Muscle of back (tissue), 11 donors: ENCODE data around the gene PKN2. TPM values are rescaled to one million over a fixed set of nuclear protein-coding genes. Genes with fewer than 3 reads are reported as not detected.
A peak's percentile ranks its signal among the peaks of the same experiment; 100 is the strongest.
"Not testable (repeated sequence)": the region's sequence is repeated elsewhere in the genome, so short reads cannot be mapped to it uniquely, and the experiment has no call there.

Experiments
- DNase-seq, 3 donors: peaks; one replicate each; pipeline versions ENCODE4 v3.0.0 to v3.0.0-alpha.2; 2013
- polyA plus RNA-seq, 10 donors: library from polyadenylated mRNA; unstranded; fragments of 120-200 nt; gene quantifications; one replicate each; pipeline ENCODE4 v1.2.1, GENCODE V29; 2013; ENCODE audit not compliant: insufficient read length in 10 of 10

PKN2 gene
- polyA plus RNA-seq, 10 donors: 22.5 to 48.0 (median 35.6) TPM

DNA sequence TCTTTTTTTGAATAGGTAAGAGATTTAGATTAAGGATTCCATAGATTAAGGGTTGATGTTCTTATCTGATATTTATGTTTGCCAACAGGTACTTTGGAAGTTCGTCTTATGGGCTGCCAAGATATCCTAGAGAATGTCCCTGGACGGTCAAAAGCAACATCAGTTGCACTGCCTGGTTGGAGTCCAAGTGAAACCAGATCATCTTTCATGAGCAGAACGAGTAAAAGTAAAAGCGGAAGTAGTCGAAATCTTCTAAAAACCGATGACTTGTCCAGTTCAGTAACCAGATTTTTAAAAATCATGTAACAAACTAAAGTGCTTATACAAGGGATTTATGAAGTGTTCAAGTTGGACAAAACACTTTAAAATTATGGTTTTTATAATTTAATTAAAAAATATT is 100.5 kb downstream of the PKN2 start:
- no peak for DNase-seq

DNA sequence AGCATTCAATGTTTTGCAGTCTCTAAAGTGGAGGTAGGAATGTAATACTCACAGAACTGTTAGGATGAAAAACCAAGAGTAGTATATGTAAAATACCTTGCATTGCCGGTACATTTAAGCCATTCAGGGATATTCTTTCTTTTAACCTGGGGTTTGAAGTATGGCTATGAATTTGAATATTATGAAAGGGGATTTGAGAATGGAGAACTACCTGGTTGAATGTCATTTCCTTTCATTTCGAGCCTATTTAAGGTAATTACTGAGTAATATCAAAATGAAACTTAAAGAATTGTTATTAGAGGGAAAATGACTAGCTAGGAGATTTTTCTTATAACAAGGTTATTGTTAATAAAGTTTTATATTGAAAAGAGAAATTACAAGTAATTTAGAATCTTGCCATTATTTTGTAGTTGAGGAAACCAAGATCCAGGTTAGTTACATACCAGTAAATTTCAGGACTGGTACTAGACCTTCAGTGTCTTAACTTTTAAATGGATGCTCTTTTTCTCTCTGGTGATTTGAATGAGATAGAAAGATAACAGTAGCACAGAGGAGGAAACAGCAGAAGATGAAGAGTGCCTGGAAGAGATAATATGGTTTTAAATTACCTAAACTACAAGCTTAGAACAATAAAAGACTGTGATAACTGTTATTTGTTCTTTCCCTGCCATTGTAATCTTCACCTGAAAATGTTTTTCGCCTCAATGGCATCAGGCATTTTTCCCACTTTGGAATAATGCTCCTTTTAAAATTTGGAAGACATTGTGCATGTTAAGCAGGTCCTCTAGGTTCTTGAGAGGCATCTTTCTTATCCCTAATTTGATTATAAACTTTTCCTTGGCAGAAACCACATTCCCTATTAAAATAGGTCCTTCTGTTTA is 103.2 kb downstream of the PKN2 start:
- no peak for DNase-seq

DNA sequence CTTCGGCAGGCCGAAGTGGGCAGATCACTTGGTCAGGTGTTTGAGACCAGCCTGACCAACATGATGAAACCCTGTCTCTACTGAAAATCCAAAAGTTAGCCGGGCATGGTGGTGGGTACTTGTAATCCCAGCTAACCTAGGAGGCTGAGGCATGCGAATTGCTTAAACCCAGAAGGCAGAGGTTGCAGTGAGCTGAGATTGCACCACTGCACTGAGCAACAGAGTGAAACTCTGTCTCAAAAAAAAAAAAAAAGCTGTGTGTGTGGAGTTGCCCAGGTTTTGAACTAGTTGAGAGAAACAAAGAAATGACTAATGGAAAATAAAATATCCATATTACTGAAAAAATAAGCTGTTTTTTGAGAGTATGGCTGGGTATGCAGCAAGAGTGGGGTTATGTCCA is 107.1 kb downstream of the PKN2 start:
- no peak for DNase-seq

DNA sequence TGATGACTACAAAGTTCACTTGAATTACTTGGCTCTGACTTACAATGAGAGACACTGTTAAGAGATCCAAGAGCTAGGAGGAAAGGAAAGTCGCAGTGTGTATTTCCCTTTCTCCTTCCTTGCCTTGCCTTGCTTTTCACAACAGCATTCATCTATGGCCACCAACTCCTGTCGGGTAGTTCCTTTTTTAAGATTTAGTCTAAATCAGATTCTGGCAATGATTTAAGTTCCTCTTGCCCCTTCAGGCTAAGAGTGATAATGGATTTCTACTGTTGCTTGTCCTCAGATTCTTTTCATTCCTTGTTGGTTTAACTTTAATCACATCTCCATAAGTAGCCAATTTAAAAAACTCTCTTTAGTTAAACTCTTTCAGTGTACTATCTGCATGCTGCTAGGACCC is 115.4 kb downstream of the PKN2 start:
- no peak for DNase-seq

DNA sequence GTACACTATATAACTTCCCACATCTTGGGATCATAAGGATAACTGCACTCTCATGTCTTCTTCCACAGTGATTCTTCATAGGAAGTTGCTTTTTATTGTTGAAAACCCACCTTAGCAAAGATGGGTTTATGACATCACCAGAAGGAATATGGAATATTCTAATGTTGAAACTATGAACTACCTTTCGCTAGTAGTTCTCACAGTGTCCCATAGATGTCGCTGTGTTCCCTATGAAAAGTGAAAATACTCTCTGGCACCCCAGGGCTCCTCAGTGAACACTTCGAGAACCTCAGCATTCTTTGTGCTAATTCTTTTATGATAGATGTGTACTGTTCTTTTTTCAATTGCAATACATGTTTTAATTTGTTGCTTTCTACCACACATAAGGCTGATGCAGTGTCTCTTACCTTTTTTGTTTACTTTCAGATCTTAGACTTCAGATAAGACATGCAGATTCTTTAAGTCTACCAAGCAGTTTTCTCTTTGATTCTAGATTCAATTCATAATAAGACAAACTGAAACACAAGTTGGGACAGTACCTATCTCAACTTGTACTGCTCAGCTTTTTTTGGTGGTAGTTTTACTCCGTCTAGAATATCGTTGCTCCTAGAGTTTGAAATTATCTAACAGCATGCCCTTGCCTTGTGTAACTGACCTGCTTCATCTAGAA is 116.4 kb downstream of the PKN2 start:
- DNase-seq: peak; percentile 8 to 18 (median 11)

DNA sequence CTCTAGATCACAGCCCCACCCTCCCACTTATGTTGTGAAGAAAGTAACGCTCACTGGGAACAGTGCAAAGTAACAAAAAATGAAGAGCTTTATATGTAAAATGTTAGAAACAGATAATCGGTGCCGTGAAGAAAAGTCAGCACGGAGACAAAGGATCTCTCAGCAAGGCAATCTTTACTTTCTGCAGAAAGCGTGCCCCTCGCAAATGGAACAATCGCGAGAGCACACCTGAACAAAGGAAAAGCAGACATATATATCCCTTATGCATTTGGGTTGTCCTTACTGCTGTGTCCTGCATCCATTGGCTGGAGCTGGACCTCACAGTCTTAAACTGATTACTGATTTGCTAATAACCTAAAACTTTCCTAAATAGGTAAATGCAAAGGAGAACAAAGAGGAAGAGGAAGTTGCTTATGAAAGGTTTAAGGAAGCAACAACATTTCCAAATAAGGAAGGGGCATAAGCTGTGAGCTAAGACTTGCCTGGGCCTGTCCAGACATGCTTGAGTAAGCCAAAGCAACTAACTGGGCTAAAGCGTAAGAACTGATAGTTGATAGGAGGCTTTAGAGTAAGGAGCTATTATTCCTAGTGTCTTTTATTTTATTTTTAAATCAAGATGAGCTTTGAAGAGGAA is 117.6 kb downstream of the PKN2 start:
- DNase-seq: no peak

DNA sequence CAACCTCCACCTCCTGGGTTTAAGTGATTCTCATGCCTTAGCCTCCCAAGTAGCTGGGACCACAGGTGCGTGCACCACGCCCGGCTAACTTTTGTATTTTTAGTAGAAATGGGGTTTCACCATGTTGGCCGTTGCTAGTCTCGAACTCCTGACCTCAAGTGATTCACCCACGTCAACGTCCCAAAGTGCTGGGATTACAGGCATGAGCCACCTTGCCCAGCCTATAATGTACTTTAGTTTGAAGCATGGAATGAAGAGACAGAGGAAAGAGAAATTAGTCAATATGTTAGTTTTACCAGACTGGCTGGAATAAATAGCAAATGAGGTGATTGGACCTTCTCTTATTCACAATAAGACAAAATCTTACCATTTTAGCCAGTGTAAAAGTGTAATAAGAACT is 118.3 kb downstream of the PKN2 start:
- no peak for DNase-seq

DNA sequence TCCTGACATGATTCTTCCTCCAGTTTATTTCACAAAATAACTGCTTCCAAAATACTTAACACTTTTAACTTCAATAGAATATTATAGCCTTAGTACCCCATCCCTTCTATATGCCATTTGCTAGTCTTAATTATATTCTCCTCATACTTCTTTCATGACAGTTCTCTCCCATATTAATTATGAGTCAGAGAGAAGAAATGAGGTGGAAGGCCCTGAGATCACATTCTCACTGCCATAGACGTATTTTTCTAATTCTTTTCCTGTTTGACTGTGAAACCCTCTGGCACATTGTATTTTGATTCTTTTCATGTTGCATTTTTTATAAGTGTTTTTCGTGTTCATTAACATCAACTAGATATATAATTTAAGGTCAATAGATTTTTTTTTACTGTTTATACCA is 118.9 kb downstream of the PKN2 start:
- peak in 1 of 3 donors; percentile 27 for DNase-seq

DNA sequence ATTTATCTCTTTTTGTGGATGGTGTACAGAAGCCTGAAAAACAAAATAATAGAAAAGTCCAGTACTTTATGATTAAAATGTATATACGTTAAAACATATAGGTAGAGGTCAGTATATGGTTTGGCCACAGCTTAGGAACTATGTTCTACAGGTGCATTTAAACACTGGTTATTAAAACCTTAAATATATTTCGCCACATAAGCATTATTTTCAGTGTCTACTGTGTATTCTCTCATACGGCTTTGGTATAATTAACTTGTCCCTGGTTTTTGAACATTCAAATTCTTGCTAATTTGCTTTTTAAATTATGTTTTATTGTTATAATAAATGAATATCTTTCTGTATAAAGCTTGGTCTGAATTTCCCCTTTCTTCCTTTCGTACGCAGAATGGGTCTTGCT is 119.4 kb downstream of the PKN2 start:
- DNase-seq: no peak

DNA sequence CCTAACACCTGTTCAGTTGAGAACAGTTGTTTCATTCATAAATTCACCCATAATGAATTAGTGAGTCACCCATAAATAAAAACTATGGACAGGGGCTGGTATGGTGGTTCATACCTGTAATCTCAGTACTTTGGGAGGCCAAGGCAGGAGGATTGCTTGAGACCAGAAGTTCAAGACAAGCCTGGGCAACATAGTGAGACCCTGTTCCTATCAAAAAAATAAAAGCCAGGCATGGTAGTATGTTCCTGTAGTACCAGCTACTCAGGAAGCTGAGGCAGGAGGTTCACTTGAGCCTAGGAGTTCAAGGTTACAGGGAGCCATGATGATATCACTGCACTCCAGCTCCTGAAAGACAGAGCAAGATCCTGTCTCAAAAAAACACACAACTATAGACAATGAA is 128.3 kb downstream of the PKN2 start:
- no peak for DNase-seq

DNA sequence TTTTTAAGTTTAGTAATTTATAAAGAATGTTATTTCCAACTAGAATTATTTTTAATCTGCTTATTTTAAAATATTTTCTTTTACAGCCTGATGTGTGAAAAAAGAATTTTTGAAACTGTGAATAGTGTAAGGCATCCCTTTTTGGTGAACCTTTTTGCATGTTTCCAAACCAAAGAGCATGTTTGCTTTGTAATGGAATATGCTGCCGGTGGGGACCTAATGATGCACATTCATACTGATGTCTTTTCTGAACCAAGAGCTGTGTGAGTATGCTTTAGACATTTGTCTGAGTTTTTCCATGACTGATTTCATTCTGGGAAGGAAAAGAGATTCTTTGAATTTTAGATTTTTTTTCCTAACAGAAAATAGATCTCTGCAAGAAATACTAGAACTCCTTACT is 129.4 kb downstream of the PKN2 start:
- DNase-seq: no peak

DNA sequence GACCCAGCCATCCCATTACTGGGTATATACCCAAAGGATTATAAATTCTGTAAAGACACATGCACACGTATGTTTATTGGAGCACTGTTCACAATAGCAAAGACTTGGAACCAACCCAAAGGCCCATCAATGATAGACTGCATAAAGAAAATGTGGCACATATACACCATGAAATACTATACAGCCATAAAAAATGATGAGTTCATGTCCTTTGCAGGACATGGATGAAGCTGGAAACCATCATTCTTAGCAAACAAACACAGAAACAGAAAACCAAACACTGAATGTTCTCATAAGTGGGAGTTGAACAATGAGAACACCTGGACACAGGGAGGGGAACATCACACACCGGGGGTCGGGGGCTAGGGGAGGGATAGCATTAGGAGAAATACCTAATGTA is 135.6 kb downstream of the PKN2 start:
- DNase-seq: not testable (repeated sequence)

DNA sequence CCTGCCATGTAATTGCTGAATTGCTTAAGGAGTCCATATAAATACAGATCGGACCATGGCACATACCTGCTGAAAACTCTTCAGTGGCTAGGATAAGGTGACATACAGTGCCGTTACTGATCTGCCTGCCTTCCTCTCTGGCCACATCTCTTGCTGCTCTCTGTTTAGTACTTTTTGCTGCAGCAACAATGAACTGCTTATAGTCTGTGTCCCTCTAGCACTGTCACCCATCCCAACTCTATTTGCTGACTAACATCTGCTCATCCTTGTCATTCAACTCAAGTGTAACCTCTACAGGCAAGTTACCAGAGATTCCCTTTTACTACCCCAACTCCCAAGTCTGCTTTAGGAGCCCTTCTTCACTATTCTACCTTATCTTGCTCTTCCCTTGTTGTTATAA is 141.6 kb downstream of the PKN2 start:
- no peak for DNase-seq

DNA sequence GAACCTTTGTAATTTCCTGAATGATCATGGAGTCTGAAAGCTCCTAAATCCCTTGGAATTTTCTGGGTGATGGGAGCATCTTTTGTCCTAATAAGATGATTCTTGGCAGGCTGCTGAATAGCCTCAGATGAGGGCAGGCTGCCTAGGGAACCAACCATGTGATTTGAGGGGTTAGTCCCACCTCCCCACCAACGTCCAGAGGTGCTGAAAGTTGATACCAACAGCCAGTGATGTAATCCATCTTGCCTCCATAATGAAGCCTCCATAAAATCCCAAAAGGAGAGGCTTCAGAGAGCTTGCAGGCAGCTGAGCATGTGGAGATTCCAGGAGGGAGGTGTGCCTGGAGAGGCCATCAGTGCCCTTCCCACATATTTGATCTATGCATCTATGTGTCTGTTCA is 163.6 kb downstream of the PKN2 start:
- DNase-seq: no peak

DNA sequence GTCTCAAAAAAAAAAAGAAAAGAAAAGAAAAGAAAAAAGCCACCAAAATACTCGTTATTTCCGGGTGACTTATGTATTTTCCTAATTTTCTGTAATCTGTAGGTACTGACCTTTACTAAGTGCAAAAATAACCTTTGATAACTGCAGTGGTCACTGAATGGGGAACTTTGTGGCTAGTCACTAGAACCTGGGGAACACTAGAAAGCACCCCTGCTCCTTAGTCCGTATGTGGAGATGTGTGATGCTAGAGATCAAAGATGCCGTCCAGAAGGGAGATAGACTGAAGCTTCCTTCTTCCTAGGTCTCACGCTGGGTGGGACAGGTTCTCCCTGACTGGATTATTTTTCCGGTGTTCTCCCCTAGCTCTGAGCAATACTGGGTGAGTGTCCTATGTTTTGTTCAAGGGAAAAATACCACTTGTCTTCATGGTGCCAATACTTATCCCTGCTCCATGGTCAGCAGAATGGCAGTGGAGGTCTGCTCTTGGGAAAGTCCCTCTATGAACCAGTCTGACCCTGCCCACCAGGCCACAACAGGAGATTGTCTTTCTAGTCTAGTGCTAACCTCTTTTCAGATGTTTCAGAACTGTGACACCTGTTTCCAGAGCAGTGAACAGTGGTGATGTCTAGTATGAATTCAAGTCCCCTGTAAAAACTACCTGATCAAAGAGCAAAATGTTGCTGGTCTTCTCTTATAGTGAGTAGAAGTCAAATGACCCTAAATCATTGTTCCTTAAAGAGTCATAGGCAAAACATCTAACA is 167.4 kb downstream of the PKN2 start:
- DNase-seq: no peak

DNA sequence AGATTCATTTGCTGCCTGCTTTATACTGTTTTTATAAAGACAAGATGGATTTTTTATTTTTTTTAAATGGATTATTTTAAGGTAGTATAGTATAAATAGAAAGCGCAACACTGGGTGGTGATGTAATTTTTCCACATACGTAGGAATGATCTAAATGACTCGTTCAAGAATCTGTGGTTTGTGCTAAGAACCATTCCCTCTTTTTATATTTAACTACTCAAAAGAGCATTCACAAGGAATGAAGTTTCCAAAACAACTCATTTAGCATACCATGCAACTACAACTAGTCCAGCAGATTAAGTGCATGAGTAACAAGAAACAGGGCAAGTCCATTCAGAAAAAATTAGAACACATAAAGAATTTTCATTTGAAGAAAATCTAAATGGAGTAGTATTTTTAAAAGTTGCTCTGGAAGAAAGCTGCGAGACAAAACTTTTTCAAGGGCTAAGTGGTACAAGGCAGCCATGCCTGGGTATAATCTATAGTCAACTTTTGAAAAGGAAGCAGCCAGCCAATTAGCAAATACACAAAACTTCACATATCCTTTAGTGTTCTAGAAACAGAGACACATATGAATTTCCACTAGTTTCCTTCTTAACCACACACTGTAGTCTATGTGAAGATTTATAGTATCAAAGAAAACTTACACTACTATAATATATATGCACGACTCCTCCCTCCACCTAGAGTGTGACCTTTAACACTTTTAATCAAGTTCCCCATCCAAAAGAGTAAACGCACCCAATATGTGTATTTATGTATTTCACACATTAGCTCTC is 183.9 kb downstream of the PKN2 start:
- peak in 1 of 3 donors; percentile 40 for DNase-seq

DNA sequence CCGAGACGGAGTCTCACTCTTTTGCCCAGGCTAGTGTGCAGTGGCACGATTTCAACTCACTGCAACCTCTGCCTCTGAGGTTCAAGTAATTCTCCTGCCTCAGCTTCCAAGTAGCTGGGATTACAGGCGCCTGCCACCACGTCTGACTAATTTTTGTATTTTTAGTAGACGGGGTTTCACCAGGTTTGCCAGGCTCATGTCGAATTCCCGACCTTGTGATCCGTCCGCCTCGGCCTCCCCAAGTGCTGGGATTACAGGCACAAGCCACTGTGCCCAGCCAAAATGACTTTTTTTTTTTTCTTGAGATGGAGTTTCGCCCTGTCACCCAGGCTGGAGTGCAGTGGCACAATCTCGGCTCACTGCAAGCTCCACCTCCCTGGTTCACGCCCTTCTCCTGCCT is 185.6 kb downstream of the PKN2 start:
- not testable (repeated sequence) for DNase-seq

DNA sequence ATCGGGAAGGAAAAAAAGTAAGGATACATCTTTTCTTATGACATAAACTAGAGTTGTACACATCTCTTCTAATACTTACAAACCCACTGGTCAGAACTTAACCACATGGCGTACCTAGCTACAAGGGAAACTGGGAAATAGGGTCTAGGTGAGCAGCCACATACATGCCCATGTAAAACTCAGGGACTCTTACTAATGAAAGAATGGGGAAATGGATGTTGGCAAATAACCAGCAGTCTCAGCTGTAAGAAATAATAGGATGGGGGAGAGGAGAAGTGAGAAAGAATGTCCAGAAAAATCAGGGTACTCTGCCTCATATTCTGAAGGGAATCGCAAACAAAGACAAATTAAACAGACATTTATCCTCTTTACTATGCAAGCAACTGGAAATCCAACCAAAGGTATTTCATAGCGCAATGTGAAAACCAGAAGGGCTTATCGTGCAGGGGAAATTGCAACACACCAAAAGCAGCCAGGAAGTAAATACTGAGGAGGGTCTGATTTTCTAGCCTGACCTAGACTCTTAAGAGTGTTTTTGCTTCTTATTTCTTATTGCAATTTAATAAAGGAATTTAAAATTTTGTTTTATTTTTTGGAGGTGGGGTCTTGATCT is 189.8 kb downstream of the PKN2 start:
- peak in 1 of 3 donors; percentile 5 for DNase-seq

DNA sequence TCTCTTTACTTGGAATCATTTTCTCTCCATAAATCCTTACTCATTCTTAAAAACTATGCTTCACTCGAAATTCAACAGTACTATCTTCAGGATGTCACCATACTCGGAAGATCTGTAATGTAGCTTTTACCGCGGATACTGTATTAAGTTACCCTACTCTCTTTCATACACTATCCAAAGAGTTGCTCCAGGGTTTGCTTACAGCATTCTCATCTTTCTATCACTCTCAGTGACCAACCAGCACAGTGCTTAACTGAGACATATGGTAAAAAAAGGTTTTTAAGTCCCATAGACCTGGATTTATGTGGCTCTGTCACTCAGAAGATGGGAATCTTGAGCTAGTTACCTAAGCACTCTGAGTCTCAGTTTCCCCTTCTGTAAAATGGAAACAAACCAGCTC is 191.5 kb downstream of the PKN2 start:
- DNase-seq: no peak

DNA sequence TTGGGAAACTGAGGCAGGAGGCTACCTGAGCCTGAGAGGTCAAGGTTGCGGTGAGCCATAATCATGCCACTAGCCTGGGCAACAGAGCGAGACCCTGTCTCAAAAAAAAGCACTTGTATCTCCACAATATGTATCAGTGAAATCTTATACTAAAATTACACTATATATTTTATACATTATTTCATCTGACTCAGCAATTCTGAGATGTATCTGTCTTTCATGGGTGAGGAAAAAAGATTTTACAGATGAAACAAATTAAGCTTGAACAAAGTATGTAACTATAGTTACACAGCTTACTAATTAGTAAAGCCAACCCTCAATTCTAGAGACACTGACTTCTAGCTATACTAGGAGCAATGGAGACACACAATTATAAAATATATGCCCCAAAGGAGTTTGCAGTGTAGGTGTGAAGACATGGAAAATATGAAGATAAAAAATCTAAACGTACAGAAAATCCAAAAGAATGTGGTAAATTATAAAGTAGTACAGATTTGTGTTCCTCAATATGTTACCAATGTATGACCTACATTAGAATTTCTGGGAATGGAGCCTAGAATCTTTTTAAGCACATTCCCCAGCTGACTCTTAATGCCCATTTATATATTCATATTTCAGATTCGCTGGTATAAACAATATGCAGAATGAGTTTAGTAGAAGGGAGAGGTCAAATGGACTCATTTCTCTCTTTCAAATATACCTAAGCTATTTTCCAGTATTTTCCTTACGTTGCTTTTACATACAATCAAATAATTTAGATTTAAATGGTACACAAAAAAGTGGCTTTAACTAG is 192.7 kb downstream of the PKN2 start:
- peak in 2 of 3 donors; percentile 30 to 54 for DNase-seq
